ENCODE measurements around the gene RIN1. TPM values are rescaled to one million over a fixed set of nuclear protein-coding genes. Genes with fewer than 3 reads are reported as not detected.

Gene RIN1
- total RNA-seq, 4 donors from 2014 or later = 0.98 to 3.7 (median 3.3) TPM

- TF ChIP-seq CTCF (IDR thresholded peaks at IDR 0.05; ENCODE audit: low read depth) = no peak
These were observed 30.7 kb upstream of the RIN1 start for GRCh38 chr11:66366844-66367477.

DNA sequence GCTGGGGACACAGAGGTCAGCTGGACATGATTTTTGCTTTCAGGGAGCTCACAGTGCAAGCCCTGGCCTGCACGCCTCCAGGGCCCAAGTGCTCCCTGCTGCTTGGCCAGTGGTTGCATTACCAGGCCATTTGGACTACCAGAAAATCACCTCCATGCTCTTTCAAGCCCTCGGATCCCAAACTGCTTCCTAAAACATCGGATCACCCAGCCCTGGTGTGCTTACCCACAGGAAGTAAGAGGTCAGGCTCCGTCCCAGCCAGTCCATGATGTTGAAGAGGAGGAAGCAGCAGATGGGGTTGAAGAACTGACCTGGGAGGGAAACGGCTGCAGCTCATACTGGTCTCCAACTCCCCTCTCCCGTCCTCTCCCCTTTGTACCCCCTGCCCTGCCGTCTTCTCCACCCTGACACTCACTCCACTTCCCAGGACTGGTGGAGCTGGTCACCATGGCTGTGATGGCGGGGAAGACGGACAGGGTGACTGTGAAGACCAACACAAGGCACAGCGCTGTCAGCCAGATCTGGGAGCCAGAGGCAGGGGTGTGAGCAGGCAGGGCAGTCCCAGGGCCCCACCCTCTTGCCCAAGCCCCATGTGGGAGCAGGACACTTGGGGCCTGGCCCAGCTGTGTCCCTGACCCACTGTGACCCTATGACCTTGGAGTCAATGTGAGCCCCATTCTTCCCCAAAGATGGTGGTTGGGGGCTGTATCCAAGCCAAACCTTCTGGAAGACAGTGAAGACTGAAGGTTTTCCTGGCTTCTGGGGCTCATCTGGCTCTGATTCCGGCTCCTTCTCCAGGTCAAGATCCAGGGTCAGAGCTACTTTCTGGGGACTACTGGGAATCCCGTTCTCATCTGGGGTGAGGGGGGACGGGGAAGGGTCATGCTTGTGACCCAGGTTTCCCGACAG is 29.7 kb upstream of the RIN1 start:
- no peak for TF ChIP-seq CTCF (IDR thresholded peaks at IDR 0.05; ENCODE audit: low read depth)

- no peak for TF ChIP-seq CTCF (IDR thresholded peaks at IDR 0.05; ENCODE audit: low read depth)
These were observed 28.9 kb upstream of the RIN1 start for GRCh38 chr11:66365166-66365565.

- TF ChIP-seq CTCF (IDR thresholded peaks at IDR 0.05; ENCODE audit: low read depth) = no peak
These were observed 27.7 kb upstream of the RIN1 start for GRCh38 chr11:66363805-66364535.

DNA sequence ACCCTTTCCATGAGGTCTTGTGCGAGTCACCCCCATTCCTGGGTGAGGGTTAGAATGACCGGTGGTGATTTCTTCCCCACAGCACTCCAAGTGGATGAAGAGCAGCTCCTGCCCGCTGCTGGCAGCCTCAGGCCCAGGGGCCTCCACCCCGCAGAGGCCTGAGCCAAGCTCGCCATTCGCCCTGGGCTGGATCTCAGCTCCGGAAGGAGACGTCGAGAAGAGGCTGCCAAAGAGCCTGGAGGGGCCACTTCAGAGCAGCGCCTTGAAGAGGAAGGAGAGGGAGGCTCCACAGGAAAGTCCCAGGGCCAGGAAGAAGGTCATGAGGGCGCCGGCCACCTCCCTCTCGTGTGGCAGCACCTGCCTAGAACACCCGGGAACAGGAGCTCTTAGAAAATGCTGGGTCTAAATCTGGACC is 27.0 kb upstream of the RIN1 start:
- TF ChIP-seq CTCF (IDR thresholded peaks at IDR 0.05; ENCODE audit: low read depth) = no peak

DNA sequence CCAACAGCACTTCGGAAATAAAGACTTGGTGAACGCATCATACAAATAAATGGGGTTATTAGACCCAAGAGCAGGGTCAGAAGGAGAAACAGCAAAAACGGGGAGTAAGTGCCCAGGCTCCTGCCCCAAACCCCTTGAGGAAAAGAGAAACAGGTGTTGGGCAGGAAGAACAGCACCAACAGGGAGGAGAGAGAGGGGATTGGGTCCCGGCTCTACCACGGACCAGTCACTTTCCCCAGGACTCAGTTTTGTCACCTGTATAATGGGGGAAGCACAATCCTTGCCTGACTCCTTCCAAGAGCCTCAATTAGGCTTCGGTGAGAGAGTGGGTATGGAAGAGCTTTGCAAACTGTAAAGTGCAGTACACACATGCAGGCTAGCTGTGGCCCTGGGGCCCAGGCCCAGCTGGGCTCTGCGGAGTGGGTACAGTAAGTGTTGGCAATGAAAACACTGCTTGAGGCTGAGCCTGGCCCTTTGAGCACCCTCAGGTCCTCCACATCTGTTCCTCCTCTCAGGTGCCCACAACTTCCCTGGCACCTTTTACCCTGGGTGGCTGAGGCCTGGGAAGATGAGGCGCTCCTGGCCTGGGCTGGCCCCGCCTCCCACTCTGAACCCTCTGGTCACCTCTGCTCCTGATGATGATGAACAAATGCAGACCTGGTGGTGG is 26.4 kb upstream of the RIN1 start:
- TF ChIP-seq CTCF (IDR thresholded peaks at IDR 0.05; ENCODE audit: low read depth) = no peak
